ENCODE results near the gene LAMA5.

Gene LAMA5

GRCh38 chr20:62367136-62367632, at the start of gene LAMA5:
TSS of gene LAMA5 (minus strand) at chr20:62367312. CDS start at chr20:62367245, 67 bp downstream.
- DNase-seq: no peak

GRCh38 chr20:62415354-62416111, 48.4 kb upstream of the LAMA5 start:
- no peak for DNase-seq

GRCh38 chr20:62413896-62414481, 46.9 kb upstream of the LAMA5 start:
- DNase-seq: no peak

- no peak for DNase-seq
Measured at GRCh38 chr20:62413025-62413570, 46.0 kb upstream of the LAMA5 start.

GRCh38 chr20:62412194-62413024, 45.3 kb upstream of the LAMA5 start:
- no peak for DNase-seq

- DNase-seq: no peak
Measured at GRCh38 chr20:62411479-62412193, 44.5 kb upstream of the LAMA5 start.

GRCh38 chr20:62410746-62411478, 43.8 kb upstream of the LAMA5 start:
- no peak for DNase-seq

- peak; percentile 17 to 18 for DNase-seq
Measured at GRCh38 chr20:62409931-62410745, 43.0 kb upstream of the LAMA5 start.

GRCh38 chr20:62409086-62409853, 42.2 kb upstream of the LAMA5 start:
- no peak for DNase-seq

GRCh38 chr20:62408640-62409039, 41.5 kb upstream of the LAMA5 start:
- DNase-seq: no peak

GRCh38 chr20:62408055-62408454, 40.9 kb upstream of the LAMA5 start:
- DNase-seq: no peak

- DNase-seq: peak; percentile 90 to 91
Measured at GRCh38 chr20:62407221-62407992, 40.3 kb upstream of the LAMA5 start, which contains the start of gene CABLES2. TSS of gene CABLES2 (minus strand) at chr20:62407285. CDS start at chr20:62407276, 9 bp downstream.

- no peak for DNase-seq
Measured at GRCh38 chr20:62406635-62407176, 39.6 kb upstream of the LAMA5 start.

- no peak for DNase-seq
Measured at GRCh38 chr20:62405981-62406513, 38.9 kb upstream of the LAMA5 start.

- DNase-seq: peak; percentile 15 to 36
Measured at GRCh38 chr20:62405108-62405980, 38.2 kb upstream of the LAMA5 start.

GRCh38 chr20:62404761-62405107, 37.6 kb upstream of the LAMA5 start:
- no peak for DNase-seq

- DNase-seq: no peak
Measured at GRCh38 chr20:62404112-62404665, 37.1 kb upstream of the LAMA5 start.

Measured in inflammatory macrophage treated with lipopolysaccharide for 1 hour (primary cell).